GM20000 (cell line): ENCODE measurements around the gene MECP2.

ENCODE experiments used
- DNase-seq: peaks from one replicate; pipeline ENCODE4 v3.0.0; 2012; ENCODE audit warnings: low spot score
- TF ChIP-seq, protein P1 (sequence below): IDR thresholded peaks from 2 replicates; pipeline ENCODE4 v1.5.1; 2012; ENCODE audit warnings: mild to moderate bottlenecking, control low read depth; ENCODE audit errors: extremely low read depth, missing control alignments

Gene MECP2

DNA sequence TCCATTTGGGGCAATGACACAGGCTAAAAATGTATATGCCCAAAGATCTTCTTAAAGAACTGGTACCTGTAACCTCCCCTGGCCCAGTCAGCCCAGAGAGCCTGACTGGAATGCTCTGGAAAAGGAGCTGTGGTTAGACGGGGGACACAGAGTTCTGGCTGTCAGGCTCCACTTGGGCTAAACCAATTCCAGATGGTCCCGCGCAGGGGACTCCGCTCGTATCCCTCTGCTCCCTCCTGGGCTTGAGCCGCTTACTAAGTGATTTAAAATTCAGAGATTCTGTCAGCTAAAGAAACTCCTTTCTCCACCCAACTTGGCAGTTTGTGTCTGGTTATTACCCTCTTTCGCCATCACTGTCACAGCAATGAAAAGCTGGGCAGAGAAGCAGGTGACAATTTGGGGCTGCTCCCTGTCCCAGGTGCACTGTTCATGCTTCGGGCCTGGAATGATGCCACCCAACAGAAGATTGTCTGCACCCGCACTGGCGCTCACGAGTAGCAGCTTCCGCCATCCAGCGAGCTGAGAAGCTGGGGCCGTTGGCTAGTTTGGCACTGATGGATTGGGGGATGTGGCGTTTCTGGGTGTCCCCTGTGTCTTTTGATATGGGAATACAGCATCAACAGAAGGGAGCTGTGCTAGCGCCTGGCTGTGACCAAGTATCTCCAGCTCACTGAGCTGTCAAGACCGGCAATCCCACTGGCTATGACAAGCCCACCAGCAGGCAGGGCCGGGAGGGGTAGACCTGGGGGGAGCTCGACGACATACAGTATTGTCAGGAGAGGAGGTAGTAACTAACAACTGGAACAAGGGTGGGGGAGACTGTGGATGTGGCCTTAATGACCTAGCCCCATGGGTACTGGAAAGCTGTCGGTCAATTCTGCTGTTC lies 71.1 kb downstream of the MECP2 start:
- no peak for DNase-seq
- TF ChIP-seq, protein P1, sequence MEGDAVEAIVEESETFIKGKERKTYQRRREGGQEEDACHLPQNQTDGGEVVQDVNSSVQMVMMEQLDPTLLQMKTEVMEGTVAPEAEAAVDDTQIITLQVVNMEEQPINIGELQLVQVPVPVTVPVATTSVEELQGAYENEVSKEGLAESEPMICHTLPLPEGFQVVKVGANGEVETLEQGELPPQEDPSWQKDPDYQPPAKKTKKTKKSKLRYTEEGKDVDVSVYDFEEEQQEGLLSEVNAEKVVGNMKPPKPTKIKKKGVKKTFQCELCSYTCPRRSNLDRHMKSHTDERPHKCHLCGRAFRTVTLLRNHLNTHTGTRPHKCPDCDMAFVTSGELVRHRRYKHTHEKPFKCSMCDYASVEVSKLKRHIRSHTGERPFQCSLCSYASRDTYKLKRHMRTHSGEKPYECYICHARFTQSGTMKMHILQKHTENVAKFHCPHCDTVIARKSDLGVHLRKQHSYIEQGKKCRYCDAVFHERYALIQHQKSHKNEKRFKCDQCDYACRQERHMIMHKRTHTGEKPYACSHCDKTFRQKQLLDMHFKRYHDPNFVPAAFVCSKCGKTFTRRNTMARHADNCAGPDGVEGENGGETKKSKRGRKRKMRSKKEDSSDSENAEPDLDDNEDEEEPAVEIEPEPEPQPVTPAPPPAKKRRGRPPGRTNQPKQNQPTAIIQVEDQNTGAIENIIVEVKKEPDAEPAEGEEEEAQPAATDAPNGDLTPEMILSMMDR: no peak

DNA sequence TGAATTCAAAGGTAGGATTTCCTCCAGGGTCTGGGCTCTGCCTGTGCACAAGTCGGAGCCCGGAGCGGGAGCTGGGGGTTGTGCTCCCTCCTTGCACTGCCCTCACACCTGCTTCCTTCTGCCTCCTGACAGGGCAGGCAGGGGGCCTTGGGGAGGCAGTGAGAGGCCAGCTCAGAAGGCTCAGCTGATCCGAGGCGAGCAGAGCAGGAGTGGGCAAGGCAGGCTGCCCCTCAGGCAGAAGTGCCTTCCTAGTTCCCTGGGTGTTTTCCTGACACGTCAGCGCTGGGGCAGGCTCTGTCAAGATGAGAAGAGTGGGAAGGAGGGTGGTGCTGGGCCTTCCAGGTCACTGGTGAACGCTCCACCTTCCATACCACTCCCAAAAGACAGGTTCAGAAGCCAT lies 72.3 kb downstream of the MECP2 start:
- DNase-seq: no peak
- TF ChIP-seq, protein P1: no peak

DNA sequence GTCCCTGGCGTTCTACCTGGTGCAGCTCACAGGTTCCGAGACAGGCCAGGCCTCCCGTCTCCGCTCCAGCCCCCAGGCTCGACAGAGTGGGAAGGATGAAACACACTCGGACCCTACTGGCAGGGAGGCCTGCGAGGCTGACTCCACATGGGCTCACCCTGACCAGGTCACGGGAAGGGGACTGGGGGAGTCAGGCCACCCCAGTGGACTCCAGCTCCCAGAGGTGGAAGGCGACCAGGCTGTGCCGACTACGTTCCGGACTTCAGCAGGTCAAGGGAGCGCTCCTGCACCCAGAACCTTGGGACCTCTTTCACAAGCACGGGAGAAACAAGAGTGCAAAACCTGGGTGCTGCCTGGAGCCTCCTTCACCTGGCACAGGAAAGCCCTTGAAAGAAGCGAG lies 73.2 kb downstream of the MECP2 start:
- TF ChIP-seq, protein P1: no peak

DNA sequence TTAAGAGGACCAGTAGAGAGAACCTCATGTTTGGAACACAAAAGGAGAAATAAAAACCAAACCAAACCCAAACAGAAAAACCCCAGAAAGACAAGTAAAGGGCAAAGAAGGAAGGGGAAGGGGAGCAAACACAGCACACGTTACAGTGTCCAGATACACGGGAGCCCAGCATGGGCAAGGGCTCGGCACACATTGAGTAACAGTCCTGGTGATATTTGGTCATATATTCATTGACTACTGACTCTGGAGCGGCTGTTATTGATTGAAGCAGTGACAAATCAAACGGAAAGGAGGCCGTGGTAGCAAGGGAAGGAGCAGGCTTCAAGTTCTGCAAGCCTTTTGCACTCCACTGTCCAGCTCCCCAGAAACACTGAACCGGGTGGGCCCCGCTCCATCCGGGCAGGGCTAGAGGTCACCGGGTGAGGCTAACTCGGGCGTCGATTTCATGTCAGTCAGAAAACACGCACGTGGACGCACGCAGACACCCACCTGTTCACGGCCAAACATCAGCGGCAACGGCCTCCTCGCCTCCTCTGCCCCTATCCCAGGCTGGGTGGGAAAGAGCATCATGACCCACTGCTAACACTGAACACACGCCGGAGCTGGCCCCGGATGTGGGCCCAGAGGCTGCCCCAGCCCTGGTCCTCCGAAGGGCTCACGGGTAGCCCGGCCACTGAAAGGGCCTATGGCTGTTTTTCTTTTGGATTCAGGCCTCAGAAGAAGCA lies 74.1 kb downstream of the MECP2 start:
- DNase-seq: no peak
- TF ChIP-seq, protein P1: no peak

More for the DNA sequence above, 73.2 kb downstream of the MECP2 start:
- no peak for DNase-seq

DNA sequence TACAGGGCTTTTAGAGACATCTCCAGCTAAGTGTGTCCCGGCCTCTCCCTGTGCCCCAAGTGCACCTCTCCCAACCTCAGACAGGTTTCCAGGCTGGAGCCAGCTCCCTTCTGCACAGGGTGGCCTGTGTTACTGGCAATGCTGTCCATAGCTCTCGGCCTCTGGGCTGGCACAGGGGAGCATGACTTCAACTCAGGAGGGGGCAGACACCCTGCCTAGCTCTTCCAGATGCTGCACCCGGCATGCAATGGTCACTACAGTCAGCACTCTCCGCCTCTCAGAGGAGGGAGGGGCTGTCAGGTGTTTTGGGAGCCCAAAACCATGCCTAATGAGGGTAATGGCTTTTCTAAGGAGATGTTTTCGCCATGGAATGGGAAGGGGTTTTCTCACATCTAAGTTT lies 75.4 kb downstream of the MECP2 start:
- TF ChIP-seq, protein P1: no peak
- DNase-seq: no peak

DNA sequence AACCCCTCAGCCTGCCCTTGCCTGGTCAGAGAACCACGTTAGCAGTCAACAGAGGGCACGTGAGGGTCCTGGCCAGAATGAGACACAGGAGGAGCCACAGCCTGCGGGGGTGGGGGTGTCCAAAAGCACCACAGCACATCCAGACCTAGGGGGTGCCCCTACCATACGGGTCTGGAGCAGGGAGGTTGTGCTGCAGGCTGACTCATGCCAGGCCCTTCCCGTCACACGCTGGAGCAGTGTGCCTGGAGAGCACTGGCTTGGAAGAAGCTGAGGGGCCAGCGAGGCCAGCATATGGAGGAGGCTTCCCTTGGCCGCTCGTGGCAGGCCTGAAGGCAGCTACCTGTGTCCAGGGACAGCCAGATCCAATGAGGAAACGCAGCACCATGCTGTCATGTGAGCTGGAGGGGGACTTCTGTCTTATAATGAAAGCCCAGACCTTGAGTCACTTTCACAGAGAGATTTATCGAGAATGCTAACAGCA lies 76.3 kb downstream of the MECP2 start:
- DNase-seq: peak; percentile 39
- TF ChIP-seq, protein P1: no peak
